NOMO-1 (cell line): Measurements from ENCODE around the gene SLC25A28.

Experiments used
- DNase-seq, 2 experiments: peaks; one replicate each; lab custom pipeline; 2025; ENCODE audit not compliant: unreplicated experiment in 2 of 2; lab: John Stamatoyannopoulos, UW

The SLC25A28 gene

DNA sequence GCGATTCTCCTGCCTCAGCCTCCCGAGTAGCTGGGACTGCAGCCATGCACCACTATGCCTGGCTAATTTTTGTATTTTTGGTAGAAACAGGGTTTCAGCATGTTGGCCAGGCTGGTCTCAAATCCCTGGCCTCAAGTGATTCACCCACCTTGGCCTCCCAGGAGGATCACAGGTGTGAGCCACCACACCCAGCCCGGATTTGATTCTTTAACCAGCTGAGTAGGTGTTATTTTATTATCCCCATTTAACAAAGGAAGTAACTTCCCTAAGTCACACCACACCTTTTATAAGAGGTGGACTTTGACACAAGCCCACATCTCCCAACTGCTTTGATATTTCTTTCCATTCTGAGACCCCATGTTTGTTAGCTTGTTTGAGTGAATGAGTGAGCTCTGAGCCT is 25.0 kb downstream of the SLC25A28 start:
- no peak for DNase-seq

- no peak for DNase-seq
Measured at GRCh38 chr10:99593312-99593711, 26.9 kb downstream of the SLC25A28 start.

GRCh38 chr10:99590799-99591198 is 29.4 kb downstream of the SLC25A28 start:
- DNase-seq, result no peak

GRCh38 chr10:99583687-99584086 is 36.6 kb downstream of the SLC25A28 start:
- DNase-seq, result no peak

GRCh38 chr10:99582255-99582770 is 37.9 kb downstream of the SLC25A28 start:
- DNase-seq, result no peak

DNA sequence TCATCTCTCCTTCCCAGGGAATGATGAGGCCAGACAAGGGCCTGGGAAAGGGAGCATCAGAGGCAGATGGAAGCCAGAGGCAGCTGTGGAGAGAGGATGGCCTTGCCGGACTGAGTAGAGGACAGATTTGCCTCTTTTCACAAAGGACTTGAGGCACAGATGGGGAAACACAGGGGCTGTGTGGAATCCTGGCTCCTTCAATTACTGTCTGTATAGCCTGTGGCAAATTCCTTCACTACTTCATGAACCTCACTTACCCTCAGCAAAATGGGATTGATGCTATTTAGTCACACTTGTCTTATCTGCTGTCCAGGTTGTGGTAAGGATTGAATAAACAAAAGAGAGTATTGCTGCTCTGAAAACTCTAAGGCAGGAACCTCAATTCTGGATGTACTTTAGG is 40.3 kb downstream of the SLC25A28 start:
- no peak for DNase-seq

DNA sequence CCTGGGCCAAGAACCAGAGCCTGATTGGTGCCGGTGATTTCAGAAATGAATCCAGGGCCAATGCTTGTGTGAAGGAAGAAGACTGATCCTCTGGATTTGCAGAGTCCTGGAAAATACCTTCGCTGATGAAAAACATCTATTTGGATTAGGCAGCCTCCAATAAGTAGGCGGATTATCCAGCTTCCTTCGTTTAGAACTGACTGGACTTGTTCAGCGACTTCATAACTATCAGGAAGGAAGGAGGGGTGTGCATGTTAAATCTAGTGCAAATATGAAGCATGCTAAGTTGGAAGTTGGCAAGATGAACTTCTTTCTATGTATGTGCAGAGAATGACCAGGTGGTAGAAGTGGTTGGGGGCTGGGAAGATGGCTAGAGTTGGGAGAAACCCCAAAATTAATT is 46.4 kb downstream of the SLC25A28 start:
- DNase-seq, result no peak

GRCh38 chr10:99571816-99572215 is 48.4 kb downstream of the SLC25A28 start:
- no peak for DNase-seq

- no peak for DNase-seq
Measured at GRCh38 chr10:99569961-99570360, 50.3 kb downstream of the SLC25A28 start.

GRCh38 chr10:99569253-99569939 is 50.8 kb downstream of the SLC25A28 start:
- DNase-seq, result no peak

DNA sequence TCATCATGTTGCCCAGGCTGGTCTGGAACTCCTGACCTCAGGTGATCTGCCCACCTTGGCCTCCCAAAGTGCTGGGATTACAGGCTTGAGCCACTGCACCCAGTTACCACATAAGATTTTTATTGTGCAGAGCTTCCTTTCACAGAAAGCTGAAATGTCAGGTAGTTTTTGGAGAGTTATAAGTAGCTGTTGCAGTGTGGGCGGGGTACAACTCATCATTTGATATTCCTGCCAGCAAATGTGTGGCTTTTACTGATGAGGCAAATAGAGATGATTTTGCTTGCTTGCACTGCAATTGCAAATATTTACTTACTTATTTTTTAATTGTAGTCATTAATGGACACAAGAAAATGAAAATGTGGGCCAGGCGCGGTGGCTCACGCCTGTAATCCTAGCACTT is 55.1 kb downstream of the SLC25A28 start:
- no peak for DNase-seq

DNA sequence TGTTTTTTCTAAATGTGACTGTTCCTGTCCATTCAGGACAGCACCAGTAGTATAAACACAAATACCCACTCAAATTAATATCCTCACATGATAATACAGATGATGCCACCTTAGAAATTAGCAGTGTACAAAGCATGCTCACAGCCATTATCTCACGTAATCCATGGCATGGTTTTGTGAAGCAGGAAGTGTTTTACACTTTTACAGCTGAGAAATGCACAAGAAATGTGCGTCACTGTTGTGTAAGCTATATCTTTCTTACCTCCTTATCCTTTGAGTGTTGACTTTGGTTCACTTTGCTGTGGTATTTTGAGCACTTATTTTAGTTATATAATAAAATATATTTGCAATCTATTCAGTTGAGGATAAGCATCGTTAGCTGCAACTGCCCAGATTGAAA is 55.9 kb downstream of the SLC25A28 start:
- DNase-seq, result no peak

- DNase-seq, result no peak
Measured at GRCh38 chr10:99562631-99563030, 57.6 kb downstream of the SLC25A28 start.
